Hepatocyte (in vitro differentiated cells): ENCODE measurements around the gene TBC1D2. TPM values are rescaled to one million over a fixed set of nuclear protein-coding genes. Genes with fewer than 3 reads are reported as not detected.
A peak's percentile ranks its signal among the peaks of the same experiment; 100 is the strongest.

ENCODE experiments used
- DNase-seq: peaks from one replicate; pipeline ENCODE4 v3.0.0-alpha.2; 2016; ENCODE audit warnings: low spot score
- H2AFZ ChIP-seq: fragments of 200-600 bp; sonication (generic); 2 replicates; pipeline ENCODE4 v1.6.0; 2016; ENCODE audit warnings: antibody characterized with exemption, mild to moderate bottlenecking
- H3K27ac ChIP-seq: fragments of 200-600 bp; sonication (generic); 2 replicates; pipeline ENCODE4 v1.5.1; 2016; ENCODE audit warnings: mild to moderate bottlenecking
- H3K27me3 ChIP-seq: fragments of 200-600 bp; sonication (generic); 2 replicates; pipeline ENCODE4 v1.6.1; 2016
- H3K36me3 ChIP-seq: fragments of 200-600 bp; sonication (generic); replicated peaks from 2 replicates; pipeline ENCODE4 v1.5.1; 2016; ENCODE audit warnings: low read depth; ENCODE audit not compliant: insufficient read depth
- H3K4me1 ChIP-seq: fragments of 200-600 bp; sonication (generic); 2 replicates; pipeline ENCODE4 v1.5.1; 2016; ENCODE audit warnings: mild to moderate bottlenecking, moderate library complexity; ENCODE audit not compliant: insufficient read depth
- H3K4me2 ChIP-seq: fragments of 200-600 bp; sonication (generic); 2 replicates; pipeline ENCODE4 v1.6.0; 2016
- H3K4me3 ChIP-seq: fragments of 200-600 bp; sonication (generic); 2 replicates; pipeline ENCODE4 v1.5.1; 2016; ENCODE audit warnings: mild to moderate bottlenecking
- H3K79me2 ChIP-seq: fragments of 200-600 bp; sonication (generic); 2 replicates; pipeline ENCODE4 v1.6.0; 2017; ENCODE audit warnings: mild to moderate bottlenecking
- H3K9me2 ChIP-seq: fragments of 200-600 bp; sonication (generic); replicated peaks from 2 replicates; pipeline ENCODE4 v1.6.0; 2017; ENCODE audit warnings: mild to moderate bottlenecking; ENCODE audit not compliant: insufficient read depth
- H3K9me3 ChIP-seq: fragments of 200-600 bp; sonication (generic); 2 replicates; pipeline ENCODE4 v1.5.1; 2016; ENCODE audit warnings: low read depth, mild to moderate bottlenecking
- H4K20me1 ChIP-seq: fragments of 200-600 bp; sonication (generic); 2 replicates; pipeline ENCODE4 v1.6.0; 2016; ENCODE audit warnings: mild to moderate bottlenecking; ENCODE audit not compliant: insufficient read depth, poor library complexity, severe bottlenecking
- CTCF ChIP-seq: fragments of 200-600 bp; sonication (generic); IDR thresholded peaks from 2 replicates; pipeline ENCODE4 v1.5.1; 2016; ENCODE audit warnings: antibody characterized with exemption, mild to moderate bottlenecking; ENCODE audit not compliant: poor library complexity
- EZH2 ChIP-seq: fragments of 200-600 bp; sonication (generic); IDR thresholded peaks from 2 replicates; pipeline ENCODE4 v1.6.1; 2016; ENCODE audit warnings: antibody characterized with exemption, mild to moderate bottlenecking, borderline replicate concordance
- EZH2phosphoT487 ChIP-seq: fragments of 200-600 bp; sonication (generic); IDR thresholded peaks from one replicate; pipeline ENCODE4 v1.6.1; 2018; ENCODE audit warnings: antibody characterized with exemption, mild to moderate bottlenecking, low read depth, moderate library complexity; ENCODE audit not compliant: unreplicated experiment, severe bottlenecking
- WGBS: methylation state at CpG from one replicate; pipeline ENCODE4 v1.1.6; 2016; ENCODE audit warnings: low lambda C conversion rate; ENCODE audit errors: missing lambda C conversion rate; 5-methylcytosine and 5-hydroxymethylcytosine counted together
- polyA plus RNA-seq: library from polyadenylated mRNA; unstranded; fragments of >200 nt; fragmentation: Nextera tagmentation; extraction: Ambion mirVana; gene quantifications from 2 replicates; pipeline ENCODE4 v1.2.1, GENCODE V29; 2016
- total RNA-seq: library from RNA; depleted of rRNA; stranded (reverse); fragments of >200 nt; gene quantifications from 2 replicates; pipeline ENCODE4 v1.2.3, GENCODE V29; 2014

The TBC1D2 gene
- total and polyA plus RNA-seq, 2 experiments from 2014 or later, result 20.0 to 31.6 TPM

GRCh38 chr9:98191181-98191608 is 64.3 kb downstream of the TBC1D2 start:
- H3K4me2 ChIP-seq, result peak overlapping the region; percentile 83
- TF ChIP-seq EZH2, result no peak
- no peak for TF ChIP-seq CTCF
- no peak for TF ChIP-seq EZH2phosphoT487

GRCh38 chr9:98190757-98191105 is 64.7 kb downstream of the TBC1D2 start:
- H3K4me1 ChIP-seq, result peaks cover 11% of the 10 kb centered on the region
- DNase-seq, result no peak
- no peak for TF ChIP-seq CTCF
- TF ChIP-seq EZH2, result no peak
- TF ChIP-seq EZH2phosphoT487, result no peak
- no peak overlapping the region for H2AFZ ChIP-seq
- no peaks in the 10 kb centered on the region for H3K27me3 ChIP-seq
- H3K9me2 ChIP-seq, result no peaks in the 10 kb centered on the region
- H3K4me2 ChIP-seq, result peak overlapping the region; percentile 83
- H3K79me2 ChIP-seq, result peaks cover 38% of the 10 kb centered on the region
- no peaks in the 10 kb centered on the region for H3K36me3 ChIP-seq
- WGBS, result 53% methylated on average over 5 of the region's 5 CpGs
- peak overlapping the region; percentile 85 for H3K27ac ChIP-seq
- H3K9me3 ChIP-seq, result no peaks in the 10 kb centered on the region
- H3K4me3 ChIP-seq, result no peak overlapping the region
- H4K20me1 ChIP-seq, result no peaks in the 10 kb centered on the region

More at GRCh38 chr9:98191181-98191608, 64.3 kb downstream of the TBC1D2 start:
- Histone ChIP-seq H3K9me3 (no peaks in the 10 kb centered on the region), H2AFZ (no peak overlapping the region), H3K27ac (peak overlapping the region; percentile 85), H3K36me3 (no peaks in the 10 kb centered on the region), H3K27me3 (no peaks in the 10 kb centered on the region), H3K4me3 (no peak overlapping the region), H4K20me1 (no peaks in the 10 kb centered on the region), H3K79me2 (peaks cover 33% of the 10 kb centered on the region), H3K4me1 (peaks cover 11% of the 10 kb centered on the region), H3K9me2 (no peaks in the 10 kb centered on the region)
- no peak for DNase-seq
- WGBS, result 56% methylated on average over 5 of the region's 5 CpGs

GRCh38 chr9:98189412-98189811 is 66.0 kb downstream of the TBC1D2 start:
- no peak overlapping the region for H2AFZ ChIP-seq
- TF ChIP-seq CTCF (no peak), EZH2phosphoT487 (no peak), EZH2 (no peak)
- H3K9me2 ChIP-seq, result no peaks in the 10 kb centered on the region
- peak overlapping the region; percentile 85 for H3K27ac ChIP-seq
- H3K4me2 ChIP-seq, result peak overlapping the region; percentile 83
- no peak overlapping the region for H3K4me3 ChIP-seq
- peaks cover 11% of the 10 kb centered on the region for H3K4me1 ChIP-seq
- H3K36me3 ChIP-seq, result no peaks in the 10 kb centered on the region
- H3K27me3 ChIP-seq, result no peaks in the 10 kb centered on the region
- H4K20me1 ChIP-seq, result no peaks in the 10 kb centered on the region
- H3K79me2 ChIP-seq, result peaks cover 50% of the 10 kb centered on the region
- no peak for DNase-seq
- 92% methylated on average over 6 of the region's 6 CpGs for WGBS
- H3K9me3 ChIP-seq, result no peaks in the 10 kb centered on the region

- Histone ChIP-seq H3K79me2 (peaks cover 58% of the 10 kb centered on the region), H3K36me3 (no peaks in the 10 kb centered on the region), H2AFZ (no peak overlapping the region), H4K20me1 (no peaks in the 10 kb centered on the region), H3K9me3 (no peaks in the 10 kb centered on the region), H3K27me3 (no peaks in the 10 kb centered on the region), H3K4me1 (peaks cover 11% of the 10 kb centered on the region), H3K4me2 (no peak overlapping the region), H3K27ac (no peak overlapping the region), H3K9me2 (no peaks in the 10 kb centered on the region), H3K4me3 (no peak overlapping the region)
- WGBS, result 95% methylated on average over 5 of the region's 5 CpGs
- TF ChIP-seq EZH2phosphoT487, result no peak
- TF ChIP-seq EZH2, result no peak
- TF ChIP-seq CTCF, result no peak
- no peak for DNase-seq
Measured at GRCh38 chr9:98187926-98188325, 67.5 kb downstream of the TBC1D2 start.
